HG03097 (cell line): ENCODE data around the gene HMCN2.
"Not testable (repeated sequence)": the region's sequence is repeated elsewhere in the genome, so short reads cannot be mapped to it uniquely, and the experiment has no call there.

ENCODE experiments used
- ATAC-seq: cut with Tn5 transposase; IDR thresholded peaks from one replicate; pipeline ENCODE4 v1.9.1; 2021; ENCODE audit not compliant: unreplicated experiment, low FRiP score

The HMCN2 gene

GRCh38 chr9:130382636-130383349 is 117.2 kb downstream of the HMCN2 start:
- no peak for ATAC-seq

DNA sequence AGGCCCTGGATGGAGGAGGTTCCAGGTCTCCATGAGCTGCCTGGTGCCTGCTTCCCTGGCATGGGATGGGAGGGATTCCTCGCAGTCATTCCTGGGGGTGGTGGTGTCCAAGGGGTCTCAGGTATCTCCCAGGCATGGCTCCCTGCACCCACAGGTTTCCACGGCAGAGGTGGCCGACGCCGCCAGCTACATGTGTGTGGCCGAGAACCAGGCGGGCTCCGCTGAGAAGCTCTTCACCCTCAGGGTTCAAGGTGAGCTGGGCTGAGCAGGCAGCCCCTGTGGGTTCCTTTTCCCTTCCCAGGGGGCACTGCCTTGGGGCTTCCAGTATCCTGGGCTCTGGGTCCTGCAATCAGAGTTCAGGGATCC is 117.8 kb downstream of the HMCN2 start:
- no peak for ATAC-seq

GRCh38 chr9:130383979-130384676 is 118.6 kb downstream of the HMCN2 start:
- no peak for ATAC-seq

- no peak for ATAC-seq
These were observed 119.7 kb downstream of the HMCN2 start for GRCh38 chr9:130385257-130385656.

DNA sequence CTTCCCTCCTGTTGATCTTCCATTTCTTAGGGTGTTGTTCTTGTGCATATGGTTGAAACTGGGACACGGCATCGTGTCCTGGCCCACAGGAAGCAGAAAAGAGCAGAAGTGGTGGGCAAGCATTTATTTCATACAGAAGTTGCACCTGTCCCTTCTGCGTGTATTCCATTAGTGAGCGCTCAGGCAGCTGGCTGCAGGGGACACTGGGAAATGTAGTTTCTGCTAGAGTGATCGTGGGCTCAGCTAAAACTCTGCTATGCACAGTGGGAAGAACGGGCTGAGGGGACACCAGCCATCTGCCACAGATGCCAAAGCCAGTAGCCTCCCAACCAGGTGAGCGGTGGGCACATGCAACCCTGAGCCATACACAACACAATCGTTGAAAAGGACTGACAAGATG is 121.8 kb downstream of the HMCN2 start:
- no peak for ATAC-seq

DNA sequence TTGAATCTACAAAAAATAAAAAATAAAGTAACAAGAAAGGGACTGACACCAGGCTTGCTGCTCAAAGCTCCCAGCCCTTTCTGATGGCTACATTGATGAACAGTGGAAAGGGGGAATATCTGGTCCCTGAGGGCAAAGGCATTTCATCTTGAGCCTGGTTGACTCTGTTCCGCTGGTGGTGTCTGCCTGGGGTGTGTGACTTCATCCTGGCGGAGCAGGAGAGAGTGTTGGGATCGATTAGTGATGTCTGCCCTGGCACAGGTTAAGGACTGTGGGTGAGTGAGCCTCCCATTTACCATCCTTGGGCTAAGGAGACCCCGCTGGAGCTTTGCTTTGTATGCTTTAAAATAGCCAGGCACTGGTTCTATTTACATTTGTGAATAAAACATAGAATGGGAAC is 122.3 kb downstream of the HMCN2 start:
- ATAC-seq = no peak

- ATAC-seq = no peak
These were observed 124.8 kb downstream of the HMCN2 start for GRCh38 chr9:130390390-130390789.

- no peak for ATAC-seq
These were observed 125.4 kb downstream of the HMCN2 start for GRCh38 chr9:130390986-130391385.

DNA sequence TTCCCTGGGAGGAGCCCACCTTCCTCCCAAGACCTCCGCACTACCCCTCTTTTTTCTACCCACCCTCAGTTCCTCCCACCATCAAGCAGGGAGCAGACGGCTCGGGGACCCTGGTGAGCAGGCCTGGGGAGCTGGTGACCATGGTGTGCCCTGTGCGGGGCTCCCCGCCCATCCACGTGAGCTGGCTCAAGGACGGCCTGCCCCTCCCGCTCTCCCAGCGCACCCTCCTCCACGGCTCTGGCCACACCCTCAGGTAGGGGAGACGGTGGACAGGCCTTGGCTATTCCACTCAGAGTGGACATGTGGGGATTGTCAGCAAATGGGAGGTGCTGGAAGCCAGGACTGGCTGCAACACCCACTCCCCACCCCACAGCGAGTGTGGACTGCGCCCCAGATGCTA is 126.3 kb downstream of the HMCN2 start:
- ATAC-seq = no peak

DNA sequence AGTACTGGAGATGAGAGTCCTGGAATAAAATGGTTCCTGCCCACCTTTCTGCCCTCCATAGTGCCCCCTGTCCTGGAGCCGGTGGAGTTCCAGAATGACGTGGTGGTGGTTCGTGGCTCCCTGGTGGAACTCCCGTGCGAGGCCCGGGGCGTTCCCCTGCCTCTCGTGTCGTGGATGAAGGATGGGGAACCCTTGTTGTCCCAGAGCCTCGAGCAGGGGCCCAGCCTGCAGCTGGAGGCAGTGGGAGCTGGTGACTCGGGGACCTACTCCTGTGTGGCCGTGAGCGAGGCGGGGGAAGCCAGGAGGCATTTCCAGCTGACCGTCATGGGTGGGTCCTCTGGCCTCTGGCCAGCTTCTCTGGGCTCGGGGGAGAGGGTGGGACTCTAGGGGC is 128.1 kb downstream of the HMCN2 start:
- ATAC-seq = no peak

DNA sequence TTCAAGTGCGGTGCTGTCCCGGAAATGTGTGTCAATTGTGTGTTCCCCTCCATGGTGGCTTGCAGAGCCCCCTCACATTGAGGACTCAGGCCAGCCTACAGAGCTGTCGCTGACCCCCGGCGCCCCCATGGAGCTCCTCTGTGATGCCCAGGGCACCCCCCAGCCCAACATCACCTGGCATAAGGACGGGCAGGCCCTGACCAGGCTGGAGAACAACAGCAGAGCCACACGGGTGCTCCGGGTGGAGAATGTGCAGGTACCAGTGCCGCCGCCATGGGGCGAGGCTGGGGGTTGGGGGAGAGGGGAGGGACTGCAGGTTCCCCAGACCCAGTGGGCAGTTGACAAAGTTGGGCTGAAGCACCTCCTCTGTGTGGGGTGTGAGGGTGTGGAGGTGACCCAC is 128.8 kb downstream of the HMCN2 start:
- no peak for ATAC-seq

DNA sequence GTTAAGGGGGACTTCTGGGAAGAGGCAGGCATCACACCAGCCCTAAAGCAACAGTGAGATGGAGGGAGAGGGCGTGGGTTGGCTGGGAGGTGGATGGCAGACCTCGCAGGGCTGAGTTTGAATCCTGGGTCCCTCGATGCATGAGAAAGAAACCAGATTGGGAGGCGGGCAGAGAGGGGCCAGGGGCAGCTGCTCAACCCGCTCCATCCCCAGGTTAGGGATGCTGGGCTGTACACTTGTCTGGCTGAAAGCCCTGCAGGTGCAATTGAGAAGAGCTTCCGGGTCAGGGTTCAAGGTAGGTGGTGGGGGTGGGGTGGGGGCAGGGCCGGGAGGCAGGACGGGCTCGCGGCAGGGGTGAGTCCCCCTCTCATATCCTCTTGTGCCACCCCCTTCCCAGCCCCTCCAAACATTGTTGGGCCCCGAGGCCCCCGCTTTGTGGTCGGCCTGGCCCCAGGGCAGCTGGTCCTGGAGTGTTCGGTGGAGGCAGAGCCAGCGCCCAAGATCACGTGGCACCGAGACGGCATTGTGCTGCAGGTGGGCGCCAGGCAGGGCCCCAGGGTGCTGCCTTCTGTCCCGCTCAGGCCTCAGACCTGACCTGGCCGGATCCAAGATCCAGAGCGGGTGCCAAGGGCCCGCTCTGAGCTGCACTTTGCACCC is 129.4 kb downstream of the HMCN2 start:
- ATAC-seq = no peak

DNA sequence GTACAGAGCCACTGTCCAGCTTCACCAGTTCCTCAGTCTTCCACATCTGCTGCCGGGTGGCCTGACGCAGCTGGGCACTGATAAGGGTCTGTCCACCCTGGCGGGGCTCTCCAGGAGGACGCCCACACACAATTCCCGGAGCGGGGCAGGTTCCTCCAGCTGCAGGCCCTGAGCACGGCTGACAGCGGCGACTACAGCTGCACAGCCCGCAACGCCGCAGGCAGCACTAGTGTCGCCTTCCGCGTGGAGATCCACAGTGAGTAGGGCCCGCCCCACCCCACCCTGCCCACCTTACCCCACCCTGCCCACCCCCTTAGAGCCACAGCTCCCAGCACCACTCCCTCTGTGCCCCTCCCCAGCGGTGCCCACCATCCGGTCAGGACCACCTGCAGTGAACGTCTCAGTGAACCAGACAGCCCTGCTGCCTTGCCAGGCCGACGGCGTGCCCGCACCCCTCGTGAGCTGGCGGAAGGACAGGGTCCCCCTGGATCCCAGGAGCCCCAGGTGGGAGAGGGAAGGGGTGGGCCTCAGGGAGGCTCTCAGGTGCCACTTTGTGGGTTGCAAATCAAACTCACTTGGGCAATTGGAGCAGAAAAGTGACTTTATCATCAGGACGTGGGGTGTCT is 130.4 kb downstream of the HMCN2 start:
- ATAC-seq = no peak

DNA sequence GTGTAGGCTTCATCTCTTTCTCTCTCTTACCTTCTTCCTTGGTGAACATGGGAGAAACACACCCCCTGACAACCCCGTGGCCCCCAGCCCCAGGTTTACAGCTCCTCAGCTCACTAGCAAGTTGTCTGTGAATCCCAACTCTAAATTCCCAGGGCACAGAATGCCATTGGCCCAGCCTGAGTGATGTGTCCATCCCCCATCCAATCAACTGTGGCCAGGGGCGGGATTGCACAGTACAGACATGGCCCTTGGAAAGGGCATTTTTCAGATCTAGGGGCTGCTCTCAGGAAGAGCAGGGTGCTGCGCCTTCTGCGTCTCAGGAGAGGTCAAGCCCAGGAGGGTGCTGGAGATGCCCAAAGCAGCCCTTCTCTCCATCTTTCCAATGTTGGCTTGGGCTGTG is 131.0 kb downstream of the HMCN2 start:
- ATAC-seq = no peak

GRCh38 chr9:130398487-130399240 is 133.1 kb downstream of the HMCN2 start:
- no peak for ATAC-seq

GRCh38 chr9:130399768-130400167 is 134.2 kb downstream of the HMCN2 start:
- ATAC-seq = no peak

- no peak for ATAC-seq
These were observed 135.3 kb downstream of the HMCN2 start for GRCh38 chr9:130400870-130401269.

DNA sequence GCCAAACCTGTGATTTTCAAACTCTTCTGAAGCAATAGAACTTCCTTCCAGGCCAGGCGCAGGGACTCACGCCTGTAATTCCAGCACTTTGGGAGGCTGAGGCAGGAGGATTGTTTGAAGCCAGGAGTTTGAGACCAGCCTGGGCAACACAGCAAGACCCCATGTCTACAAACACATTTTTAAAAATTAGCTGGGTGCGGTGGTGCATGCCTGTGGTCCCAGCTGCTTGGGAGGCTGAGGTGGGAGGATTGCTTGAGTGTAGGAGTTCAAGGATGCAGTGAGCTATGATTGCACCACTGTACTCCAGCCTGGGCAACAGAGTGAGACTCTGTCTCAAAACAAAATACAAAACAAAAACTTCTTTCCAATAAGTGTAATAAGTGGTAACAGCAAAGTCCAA is 136.2 kb downstream of the HMCN2 start:
- ATAC-seq = not testable (repeated sequence)

GRCh38 chr9:130402243-130402642 is 136.7 kb downstream of the HMCN2 start:
- ATAC-seq = no peak

GRCh38 chr9:130402645-130403440 is 137.3 kb downstream of the HMCN2 start:
- no peak for ATAC-seq
